Measurements from ENCODE around the gene IGSF3.
"Not testable (repeated sequence)": the region's sequence is repeated elsewhere in the genome, so short reads cannot be mapped to it uniquely, and the experiment has no call there.

GRCh38 chr1:116646673-116647170 is 20.8 kb downstream of the IGSF3 start:
- TF ChIP-seq YY1 (IDR thresholded peaks at IDR 0.05; ENCODE audit: insufficient read depth, insufficient read length); ZNF274 (IDR thresholded peaks at IDR 0.05; ENCODE audit: low read depth, low read length): not testable (repeated sequence)

Data from NT2/D1 (cell line).